Esophagus squamous epithelium (tissue), 5 donors: ENCODE data around the gene FZR1. TPM values are rescaled to one million over a fixed set of nuclear protein-coding genes. Genes with fewer than 3 reads are reported as not detected.

ENCODE experiments used
- DNase-seq: peaks from one replicate; lab custom pipeline; 2025; lab: John Stamatoyannopoulos, UW
- H3K27ac ChIP-seq, 4 donors: fragments of 200-600 bp; sonication (generic); one replicate each; pipeline ENCODE4 v1.5.1; 2016 to 2019; ENCODE audit warnings: mild to moderate bottlenecking in 1 of 4
- H3K27me3 ChIP-seq, 4 donors: fragments of 200-600 bp; sonication (generic); 1 replicate in 3 of 4; 2 replicates in 1 of 4; pipeline versions ENCODE4 v1.5.1 to v1.6.0; 2017 to 2021; ENCODE audit warnings: antibody characterized with exemption in 1 of 4
- H3K36me3 ChIP-seq, 3 donors: fragments of 200-600 bp; sonication (generic); one replicate each; pipeline ENCODE4 v1.5.1; 2016 to 2019
- H3K4me1 ChIP-seq, 3 donors: fragments of 200-600 bp; sonication (generic); one replicate each; pipeline ENCODE4 v1.5.1; 2017 to 2019
- H3K4me3 ChIP-seq, 4 donors: fragments of 200-600 bp; sonication (generic); 1 replicate in 3 of 4; 2 replicates in 1 of 4; pipeline ENCODE4 v1.5.1; 2016 to 2019; ENCODE audit warnings: mild to moderate bottlenecking in 2 of 4, moderate library complexity in 1 of 4
- H3K9me3 ChIP-seq, 3 donors: fragments of 200-600 bp; sonication (generic); one replicate each; pipeline ENCODE4 v1.5.1; 2016 to 2019
- CTCF ChIP-seq, 6 experiments: fragments of 450-650 bp in 4 of 6; fragments of 200-600 bp in 2 of 6; sonication (generic) in 2 of 6; IDR thresholded peaks; one replicate each; pipeline ENCODE4 v1.5.1; 2016 to 2019; ENCODE audit warnings: antibody characterized with exemption in 6 of 6, mild to moderate bottlenecking in 4 of 6, moderate library complexity in 4 of 6
- POLR2A ChIP-seq, 4 donors: fragments of 450-650 bp; IDR thresholded peaks; one replicate each; pipeline ENCODE4 v1.6.1; 2017; ENCODE audit warnings: antibody characterized with exemption in 4 of 4, mild to moderate bottlenecking in 4 of 4, moderate library complexity in 3 of 4
- WGBS, 2 donors: methylation state at CpG; one replicate each; pipeline ENCODE4 v1.1.5; 2018; 5-methylcytosine and 5-hydroxymethylcytosine counted together
- intact Hi-C: fragments of 100-400 bp; cut with DNase I; formaldehyde crosslinking; loops from one replicate; pipeline ENCODE4 v1.15.0; 2022
- total RNA-seq, 4 donors: library from RNA; depleted of rRNA; stranded (reverse); fragments of >200 nt; gene quantifications; one replicate each; pipeline ENCODE4 v1.1.0, GENCODE V29; 2016
- donor health status: DM: yes; HTN: yes; CAD: no.

FZR1 gene
- total RNA-seq, 4 donors from 2014 or later: 26.5 to 46.8 (median 27.2) TPM

- DNase-seq: no peak
These were observed 17.4 kb downstream of the FZR1 start for GRCh38 chr19:3523361-3524077.

GRCh38 chr19:3524078-3524842 is 18.1 kb downstream of the FZR1 start:
- intact Hi-C loops: no loop called here
- WGBS, 2 donors: 89 to 94% methylated on average over 8 to 25 of the region's 33 CpGs
- DNase-seq: no peak
- no peak overlapping the region for H3K4me3 ChIP-seq
- peaks cover 7 to 36% (median 7%) of the 10 kb centered on the region in 3 donors for H3K4me1 ChIP-seq
- H3K9me3 ChIP-seq: no peaks in the 10 kb centered on the region
- H3K27ac ChIP-seq: no peak overlapping the region
- H3K36me3 ChIP-seq: peaks cover 38 to 84% (median 45%) of the 10 kb centered on the region in 3 donors
- TF ChIP-seq POLR2A (IDR thresholded peaks at IDR 0.05) (no peak), CTCF (IDR thresholded peaks at IDR 0.05) (no peak)
- H3K27me3 ChIP-seq: no peaks in the 10 kb centered on the region

More at GRCh38 chr19:3523361-3524077, 17.4 kb downstream of the FZR1 start:
- Histone ChIP-seq H3K4me1 (peaks cover 7 to 43% (median 7%) of the 10 kb centered on the region in 3 donors), H3K9me3 (no peaks in the 10 kb centered on the region), H3K27me3 (no peaks in the 10 kb centered on the region), H3K4me3 (no peak overlapping the region), H3K36me3 (peaks cover 38 to 89% (median 45%) of the 10 kb centered on the region in 3 donors), H3K27ac (no peak overlapping the region)
- WGBS, 2 donors: 40 to 89% methylated on average over 1 to 6 of the region's 21 CpGs
- intact Hi-C loops: no loop called here
- TF ChIP-seq POLR2A (IDR thresholded peaks at IDR 0.05) (no peak), CTCF (IDR thresholded peaks at IDR 0.05) (no peak)

GRCh38 chr19:3524904-3525451 is 18.9 kb downstream of the FZR1 start:
- no peak overlapping the region for H3K27ac ChIP-seq
- no peak for TF ChIP-seq POLR2A (IDR thresholded peaks at IDR 0.05)
- peaks cover 7 to 29% (median 7%) of the 10 kb centered on the region in 3 donors for H3K4me1 ChIP-seq
- no peak overlapping the region for H3K4me3 ChIP-seq
- intact Hi-C loops: no loop called here
- no peaks in the 10 kb centered on the region for H3K27me3 ChIP-seq
- WGBS, 2 donors: 89 to 93% methylated on average over 13 to 20 of the region's 20 CpGs
- no peak for DNase-seq
- no peaks in the 10 kb centered on the region for H3K9me3 ChIP-seq
- peaks cover 38 to 76% (median 45%) of the 10 kb centered on the region in 3 donors for H3K36me3 ChIP-seq

GRCh38 chr19:3526507-3527237 is 20.6 kb downstream of the FZR1 start:
- H3K27me3 ChIP-seq: no peaks in the 10 kb centered on the region
- 94 to 97% methylated on average over 6 to 12 of the region's 28 CpGs for WGBS, 2 donors
- TF ChIP-seq CTCF (IDR thresholded peaks at IDR 0.05): no peak
- TF ChIP-seq POLR2A (IDR thresholded peaks at IDR 0.05): no peak
- H3K9me3 ChIP-seq: no peaks in the 10 kb centered on the region
- no peak overlapping the region for H3K27ac ChIP-seq
- H3K4me1 ChIP-seq: peaks cover 0 to 12% (median 0%) of the 10 kb centered on the region in 3 donors
- intact Hi-C loops: no loop called here
- DNase-seq: no peak
- H3K4me3 ChIP-seq: no peak overlapping the region
- H3K36me3 ChIP-seq: peaks cover 47 to 84% (median 51%) of the 10 kb centered on the region in 3 donors

GRCh38 chr19:3527238-3527910 is 21.3 kb downstream of the FZR1 start:
- no peak overlapping the region for H3K4me3 ChIP-seq
- no peak overlapping the region for H3K27ac ChIP-seq
- no peak for DNase-seq
- no peaks in the 10 kb centered on the region for H3K9me3 ChIP-seq
- H3K27me3 ChIP-seq: no peaks in the 10 kb centered on the region
- H3K4me1 ChIP-seq: peaks cover 0 to 5% (median 0%) of the 10 kb centered on the region in 3 donors
- peaks cover 54 to 84% (median 58%) of the 10 kb centered on the region in 3 donors for H3K36me3 ChIP-seq
- TF ChIP-seq POLR2A (IDR thresholded peaks at IDR 0.05): no peak
- no peak for TF ChIP-seq CTCF (IDR thresholded peaks at IDR 0.05)
- WGBS, 2 donors: 90 to 100% methylated on average over 6 to 8 of the region's 21 CpGs
- intact Hi-C loops: no loop called here
